HCT116 (cell line): ENCODE measurements around the gene RBBP6. TPM values are rescaled to one million over a fixed set of nuclear protein-coding genes. Genes with fewer than 3 reads are reported as not detected.

Experiments used
- ATAC-seq: fragments of 200-7000 bp; cut with Tn5 transposase; 2 replicates; pipeline ENCODE4 v1.9.1; 2020; ENCODE audit warnings: mild to moderate bottlenecking, moderate library complexity
- BruUV-seq: library from RNA; stranded (reverse); fragments of 400-500 nt; replicated peaks from 2 replicates; lab custom pipeline; 2021; lab: Mats Ljungman, UMichigan
- CTCF ChIA-PET: fragments of 300-600 bp; sonication (Branson Sonifier 250); formaldehyde crosslinking; loops from one replicate; lab custom pipeline; 2021; ENCODE audit warnings: antibody characterized with exemption; lab: Charles Lee
- POLR2A ChIA-PET: fragments of 300-600, 350-600 bp; sonication (Branson Sonifier 250); formaldehyde crosslinking; loops from one replicate; lab custom pipeline; 2021; ENCODE audit warnings: antibody characterized with exemption; lab: Charles Lee
- RAD21 ChIA-PET, 2 experiments: fragments of 300-600 bp; sonication (Branson Sonifier 250); formaldehyde crosslinking; loops; one replicate each; lab custom pipeline; 2023; ENCODE audit warnings: low total read pairs in 2 of 2; ENCODE audit not compliant: uncharacterized antibody in 2 of 2, unreplicated experiment in 2 of 2, low non-redundant PET in 1 of 2; lab: Charles Lee
- DNase-seq: peaks from one replicate; pipeline ENCODE4 v3.0.0-alpha.2; 2010; ENCODE audit warnings: low read depth, low spot score
- H2AFZ ChIP-seq: fragments of 200-600 bp; shearing (Covaris generic), sonication (generic); 2 replicates; pipeline ENCODE4 v1.6.1; 2017; ENCODE audit warnings: low read depth, mixed run types, mixed read lengths, antibody characterized with exemption, low read length; ENCODE audit not compliant: poor library complexity, severe bottlenecking
- H3K27ac ChIP-seq: 2 replicates; pipeline ENCODE4 v1.5.1; 2012; ENCODE audit warnings: low read depth, low read length
- H3K27me3 ChIP-seq: fragments of 200-600 bp; sonication (generic); 2 replicates; pipeline ENCODE4 v1.6.1; 2016; ENCODE audit warnings: mixed run types, low read length, mixed read lengths; ENCODE audit not compliant: insufficient read depth
- H3K36me3 ChIP-seq, 2 experiments: fragments of 200-500 bp in 1 of 2; fragments of 200-600 bp in 1 of 2; sonication (Bioruptor generic) in 1 of 2; sonication (generic) in 1 of 2; 2 replicates each; pipeline versions ENCODE4 v1.5.1 to v1.6.1; 2014 to 2016; ENCODE audit warnings: low read length in 2 of 2, inconsistent platforms in 1 of 2, mixed read lengths in 1 of 2, mixed run types in 1 of 2; ENCODE audit not compliant: insufficient read depth in 2 of 2, control insufficient read depth in 1 of 2
- H3K4me1 ChIP-seq, 2 experiments: fragments of 200-600 bp in 1 of 2; sonication (generic) in 1 of 2; 2 replicates each; pipeline versions ENCODE4 v1.5.1 to v1.6.1; 2012 to 2017; ENCODE audit warnings: low read length in 2 of 2, inconsistent platforms in 1 of 2, mild to moderate bottlenecking in 1 of 2, mixed read lengths in 1 of 2, mixed run types in 1 of 2, moderate library complexity in 1 of 2; ENCODE audit not compliant: insufficient read depth in 2 of 2, control insufficient read depth in 1 of 2
- H3K4me2 ChIP-seq: fragments of 200-600 bp; sonication (generic); 2 replicates; pipeline ENCODE4 v1.6.1; 2017; ENCODE audit warnings: mixed run types, low read length, mixed read lengths
- H3K4me3 ChIP-seq, 2 experiments: fragments of 200-600 bp in 1 of 2; sonication (generic) in 1 of 2; replicated peaks in 1 of 2; 2 replicates each; pipeline ENCODE4 v1.5.1; 2011 to 2016; ENCODE audit warnings: low read length in 2 of 2, control low read depth in 1 of 2, low read depth in 1 of 2, mild to moderate bottlenecking in 1 of 2, mixed read lengths in 1 of 2, mixed run types in 1 of 2
- H3K79me2 ChIP-seq: fragments of 200-600 bp; sonication (generic); 2 replicates; pipeline ENCODE4 v1.6.1; 2017; ENCODE audit warnings: mild to moderate bottlenecking, mixed run types, low read length, moderate library complexity, mixed read lengths; ENCODE audit not compliant: insufficient read depth
- H3K9ac ChIP-seq: fragments of 200-600 bp; sonication (generic); 2 replicates; pipeline ENCODE4 v1.6.1; 2016; ENCODE audit warnings: low read length, mixed read lengths
- H3K9me2 ChIP-seq: fragments of 200-600 bp; sonication (generic), shearing (Covaris generic); 2 replicates; pipeline ENCODE4 v1.6.1; 2017; ENCODE audit warnings: mixed run types, mild to moderate bottlenecking, moderate library complexity; ENCODE audit not compliant: insufficient read depth
- H3K9me3 ChIP-seq, 2 experiments: fragments of 200-500 bp in 1 of 2; fragments of 200-600 bp in 1 of 2; sonication (Bioruptor generic) in 1 of 2; sonication (generic) in 1 of 2; 2 replicates each; pipeline ENCODE4 v1.6.1; 2014 to 2017; ENCODE audit warnings: low read length in 2 of 2, mixed read lengths in 2 of 2, inconsistent platforms in 1 of 2, low read depth in 1 of 2, mild to moderate bottlenecking in 1 of 2, mixed run types in 1 of 2, moderate library complexity in 1 of 2; ENCODE audit not compliant: control insufficient read depth in 1 of 2, insufficient read depth in 1 of 2
- H4K20me1 ChIP-seq: fragments of 200-600 bp; sonication (generic), shearing (Covaris generic); 2 replicates; pipeline ENCODE4 v1.6.1; 2017; ENCODE audit warnings: mixed run types, mild to moderate bottlenecking, moderate library complexity; ENCODE audit not compliant: insufficient read depth
- CEBPB ChIP-seq: IDR thresholded peaks from 2 replicates; pipeline ENCODE4 v1.6.1; 2012; ENCODE audit warnings: low read depth
- CTCF ChIP-seq, 3 experiments: fragments of 200-600 bp in 1 of 3; sonication (generic) in 1 of 3; IDR thresholded peaks in 2 of 3; conservative IDR thresholded peaks in 1 of 3; 2 replicates each; pipeline ENCODE4 v1.5.1; 2012 to 2017; ENCODE audit warnings: low read depth in 2 of 3, low read length in 2 of 3, antibody characterized with exemption in 1 of 3, borderline replicate concordance in 1 of 3, control low read depth in 1 of 3, mild to moderate bottlenecking in 1 of 3, mixed read lengths in 1 of 3, mixed run types in 1 of 3, moderate library complexity in 1 of 3; ENCODE audit not compliant: insufficient read depth in 1 of 3
- ELF1 ChIP-seq: IDR thresholded peaks from 2 replicates; pipeline ENCODE4 v1.6.1; 2012; ENCODE audit warnings: low read depth, borderline replicate concordance
- EZH2 ChIP-seq: fragments of 200-600 bp; sonication (generic); IDR thresholded peaks from 2 replicates; pipeline ENCODE4 v1.6.1; 2017; ENCODE audit warnings: antibody characterized with exemption, mixed run types
- FOSL1 ChIP-seq: IDR thresholded peaks from 2 replicates; pipeline ENCODE4 v1.6.1; 2012; ENCODE audit warnings: low read depth
- JUND ChIP-seq: IDR thresholded peaks from 2 replicates; pipeline ENCODE4 v1.6.1; 2012
- MAX ChIP-seq: IDR thresholded peaks from 2 replicates; pipeline ENCODE4 v1.6.1; 2012
- POLR2A ChIP-seq: IDR thresholded peaks from 2 replicates; pipeline ENCODE4 v1.7.0; 2011; ENCODE audit warnings: borderline replicate concordance; ENCODE audit not compliant: insufficient read depth, insufficient read length; ENCODE audit errors: extremely low read depth
- POLR2AphosphoS5 ChIP-seq: IDR thresholded peaks from 2 replicates; pipeline ENCODE4 v1.6.1; 2011; ENCODE audit warnings: mild to moderate bottlenecking, low read depth, low read length, moderate library complexity
- RAD21 ChIP-seq: IDR thresholded peaks from 2 replicates; pipeline ENCODE4 v1.6.1; 2012; ENCODE audit warnings: low read depth, mild to moderate bottlenecking
- SIN3A ChIP-seq: IDR thresholded peaks from 2 replicates; pipeline ENCODE4 v1.6.1; 2012; ENCODE audit warnings: low read depth
- SRF ChIP-seq: IDR thresholded peaks from 2 replicates; pipeline ENCODE4 v1.6.1; 2012; ENCODE audit warnings: low read depth
- YY1 ChIP-seq: IDR thresholded peaks from 2 replicates; pipeline ENCODE4 v1.6.1; 2011; ENCODE audit warnings: low read length, low read depth, moderate library complexity, mild to moderate bottlenecking; ENCODE audit not compliant: insufficient replicate concordance; ENCODE audit errors: extremely low read depth
- ZFX ChIP-seq: fragments of 450-650 bp; IDR thresholded peaks from 2 replicates; pipeline ENCODE4 v1.6.1; 2017
- intact Hi-C: fragments of 100-400 bp; cut with micrococcal nuclease; formaldehyde crosslinking; loops from 2 replicates; pipeline ENCODE4 v1.10.0; 2022
- total RNA-seq: library from RNA; stranded (reverse); gene quantifications from one replicate; pipeline ENCODE4 v1.2.1, GENCODE V29; 2021; ENCODE audit not compliant: unreplicated experiment
- TF ChIP-seq, protein P1 (sequence below): IDR thresholded peaks from 2 replicates; pipeline ENCODE4 v1.6.1; 2012
- TF ChIP-seq, protein P2 (sequence below): IDR thresholded peaks from 2 replicates; pipeline ENCODE4 v1.6.1; 2012; ENCODE audit warnings: low read depth

The RBBP6 gene
- total RNA-seq, 1 experiment from 2014 or later, result 52.4 TPM

GRCh38 chr16:24491731-24492130 lies 47.6 kb upstream of the RBBP6 start:
- ChIA-PET POLR2A (no interaction called here), CTCF (no interaction called here), RAD21 (no interaction called here)
- ATAC-seq (no peak), DNase-seq (no peak)
- Histone ChIP-seq H3K4me2 (no peak overlapping the region), H3K4me3 (no peak overlapping the region), H3K9ac (no peak overlapping the region), H3K27me3 (peaks cover 6% of the 10 kb centered on the region; the same call in 1 of the 2 replicates), H3K27ac (no peak overlapping the region), H2AFZ (no peak overlapping the region), H4K20me1 (no peaks in the 10 kb centered on the region), H3K9me2 (no peaks in the 10 kb centered on the region), H3K9me3 (no peaks in the 10 kb centered on the region), H3K79me2 (no peaks in the 10 kb centered on the region), H3K36me3 (no peaks in the 10 kb centered on the region), H3K4me1 (no peaks in the 10 kb centered on the region)
- intact Hi-C loops, result no loop called here
- TF ChIP-seq, protein P1, sequence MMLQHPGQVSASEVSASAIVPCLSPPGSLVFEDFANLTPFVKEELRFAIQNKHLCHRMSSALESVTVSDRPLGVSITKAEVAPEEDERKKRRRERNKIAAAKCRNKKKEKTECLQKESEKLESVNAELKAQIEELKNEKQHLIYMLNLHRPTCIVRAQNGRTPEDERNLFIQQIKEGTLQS, result no peak
- TF ChIP-seq JUND (no peak), EZH2 (no peak), SRF (no peak), POLR2AphosphoS5 (no peak), MAX (no peak), POLR2A (no peak), ZFX (no peak), ELF1 (no peak), CTCF (IDR thresholded peaks at IDR 0.05 in 2 of 3, conservative IDR thresholded peaks at IDR 0.05 in 1 of 3; ENCODE audit: borderline replicate concordance in 1 of 3, insufficient read depth in 1 of 3, low read depth in 2 of 3, low read length in 2 of 3) (no peak), FOSL1 (no peak), RAD21 (no peak), CEBPB (no peak), SIN3A (no peak), YY1 (no peak)
- TF ChIP-seq, protein P2, sequence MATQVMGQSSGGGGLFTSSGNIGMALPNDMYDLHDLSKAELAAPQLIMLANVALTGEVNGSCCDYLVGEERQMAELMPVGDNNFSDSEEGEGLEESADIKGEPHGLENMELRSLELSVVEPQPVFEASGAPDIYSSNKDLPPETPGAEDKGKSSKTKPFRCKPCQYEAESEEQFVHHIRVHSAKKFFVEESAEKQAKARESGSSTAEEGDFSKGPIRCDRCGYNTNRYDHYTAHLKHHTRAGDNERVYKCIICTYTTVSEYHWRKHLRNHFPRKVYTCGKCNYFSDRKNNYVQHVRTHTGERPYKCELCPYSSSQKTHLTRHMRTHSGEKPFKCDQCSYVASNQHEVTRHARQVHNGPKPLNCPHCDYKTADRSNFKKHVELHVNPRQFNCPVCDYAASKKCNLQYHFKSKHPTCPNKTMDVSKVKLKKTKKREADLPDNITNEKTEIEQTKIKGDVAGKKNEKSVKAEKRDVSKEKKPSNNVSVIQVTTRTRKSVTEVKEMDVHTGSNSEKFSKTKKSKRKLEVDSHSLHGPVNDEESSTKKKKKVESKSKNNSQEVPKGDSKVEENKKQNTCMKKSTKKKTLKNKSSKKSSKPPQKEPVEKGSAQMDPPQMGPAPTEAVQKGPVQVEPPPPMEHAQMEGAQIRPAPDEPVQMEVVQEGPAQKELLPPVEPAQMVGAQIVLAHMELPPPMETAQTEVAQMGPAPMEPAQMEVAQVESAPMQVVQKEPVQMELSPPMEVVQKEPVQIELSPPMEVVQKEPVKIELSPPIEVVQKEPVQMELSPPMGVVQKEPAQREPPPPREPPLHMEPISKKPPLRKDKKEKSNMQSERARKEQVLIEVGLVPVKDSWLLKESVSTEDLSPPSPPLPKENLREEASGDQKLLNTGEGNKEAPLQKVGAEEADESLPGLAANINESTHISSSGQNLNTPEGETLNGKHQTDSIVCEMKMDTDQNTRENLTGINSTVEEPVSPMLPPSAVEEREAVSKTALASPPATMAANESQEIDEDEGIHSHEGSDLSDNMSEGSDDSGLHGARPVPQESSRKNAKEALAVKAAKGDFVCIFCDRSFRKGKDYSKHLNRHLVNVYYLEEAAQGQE, result no peak
- BruUV-seq, result no TSS peak
